Kidney epithelial cell (primary cell): ENCODE data around the gene ECM1. TPM values are rescaled to one million over a fixed set of nuclear protein-coding genes. Genes with fewer than 3 reads are reported as not detected.

Source experiments
- DNase-seq: peaks from one replicate; pipeline ENCODE4 v3.0.0-alpha.2; 2010; ENCODE audit warnings: low read depth
- H3K27me3 ChIP-seq: 2 replicates; pipeline ENCODE4 v1.6.0; 2011; ENCODE audit warnings: low read length; ENCODE audit not compliant: control insufficient read depth, insufficient read depth
- H3K36me3 ChIP-seq: 2 replicates; pipeline ENCODE4 v1.5.1; 2011; ENCODE audit warnings: low read length; ENCODE audit not compliant: control insufficient read depth, insufficient read depth
- H3K4me3 ChIP-seq: 2 replicates; pipeline ENCODE4 v1.5.1; 2011; ENCODE audit warnings: low read depth, mild to moderate bottlenecking, control low read depth, low read length
- CTCF ChIP-seq: IDR thresholded peaks from 2 replicates; pipeline ENCODE4 v1.5.1; 2011; ENCODE audit warnings: mild to moderate bottlenecking, moderate library complexity, low read length, control low read depth, inconsistent platforms; ENCODE audit not compliant: insufficient read depth, poor library complexity, severe bottlenecking
- total RNA-seq: library from RNA; depleted of rRNA; stranded (reverse); fragments of >200 nt; gene quantifications from 2 replicates; pipeline ENCODE4 v1.2.3, GENCODE V29; 2015

The ECM1 gene
- total RNA-seq: 5.4 and 6.0 TPM in 2 replicates

DNA sequence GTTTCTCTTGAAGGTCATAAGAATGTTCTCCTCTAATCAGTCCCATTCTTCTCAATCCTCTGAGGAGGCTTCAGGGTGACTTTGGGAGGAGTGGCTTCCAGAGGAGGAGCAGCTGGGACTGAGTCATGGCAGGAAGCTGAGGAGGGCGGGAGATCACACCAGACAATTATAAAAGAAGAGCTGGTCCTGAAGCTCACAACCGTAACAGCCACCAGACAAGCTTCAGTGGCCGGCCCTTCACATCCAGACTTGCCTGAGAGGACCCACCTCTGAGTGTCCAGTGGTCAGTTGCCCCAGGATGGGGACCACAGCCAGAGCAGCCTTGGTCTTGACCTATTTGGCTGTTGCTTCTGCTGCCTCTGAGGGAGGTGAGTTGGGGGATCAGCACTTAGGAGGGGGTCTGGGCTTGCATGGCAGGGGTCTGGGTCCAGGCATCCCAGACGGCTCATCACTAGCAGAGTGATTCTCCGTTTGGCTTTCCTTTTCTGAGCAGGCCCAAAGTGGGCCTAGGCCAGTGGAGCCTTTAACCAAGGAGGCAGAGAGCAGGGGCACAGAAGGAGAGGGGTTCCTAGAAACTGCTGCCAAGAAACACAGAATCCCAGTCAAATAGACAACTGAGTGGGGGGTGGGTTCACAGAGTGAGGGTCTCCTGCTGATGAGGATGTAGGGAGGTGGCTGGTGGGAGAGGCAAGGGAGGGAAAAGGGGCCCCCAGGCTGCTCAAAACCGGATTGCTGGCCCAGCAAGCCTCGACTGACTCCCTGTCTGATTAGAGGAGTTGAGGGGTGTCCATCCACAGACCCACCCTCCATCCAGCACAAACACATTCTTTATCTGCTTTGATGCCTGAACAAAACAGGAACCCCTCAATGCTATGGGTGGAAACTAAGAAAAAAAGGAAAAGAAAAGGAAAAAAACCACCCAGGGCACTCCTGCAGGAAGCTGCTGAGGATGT is at the start of gene ECM1:
ECM1 (plus strand) TSS at position 198 of the 953 bp plus-strand sequence; CDS start at position 299, 101 bp downstream.
- Histone ChIP-seq H3K36me3 (no peaks in the 10 kb centered on the region), H3K27me3 (no peaks in the 10 kb centered on the region), H3K4me3 (no peak within 1 kb of the TSS)
- DNase-seq: peak; percentile 39
- TF ChIP-seq CTCF: no peak

- DNase-seq: peak; percentile 26
Measured at GRCh38 chr1:150464422-150464826, 43.5 kb upstream of the ECM1 start.

DNA sequence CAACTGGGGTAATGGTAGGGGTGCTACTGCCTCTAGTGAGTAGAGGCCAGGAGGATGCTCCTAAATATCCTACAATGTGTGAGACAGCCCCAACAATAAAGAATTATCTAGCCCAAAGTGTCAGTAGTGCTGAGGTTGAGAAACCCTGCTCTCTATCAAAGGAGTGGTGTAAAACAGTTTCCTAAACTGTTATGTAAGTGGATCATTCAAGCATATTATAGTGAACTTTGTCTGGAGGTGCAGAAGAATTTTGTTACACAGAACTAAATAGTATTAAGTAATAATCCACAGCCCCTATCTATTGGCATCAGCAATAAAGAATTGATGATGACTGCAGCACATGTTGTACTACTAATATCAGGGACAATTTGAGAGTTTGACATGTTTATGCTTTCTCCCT is 40.9 kb upstream of the ECM1 start:
- Histone ChIP-seq H3K36me3 (peaks cover 2% of the 10 kb centered on the region), H3K27me3 (no peaks in the 10 kb centered on the region), H3K4me3 (no peak overlapping the region)
- DNase-seq: no peak
- no peak for TF ChIP-seq CTCF

More at GRCh38 chr1:150464422-150464826, 43.5 kb upstream of the ECM1 start:
- Histone ChIP-seq H3K4me3 (no peak overlapping the region), H3K27me3 (no peaks in the 10 kb centered on the region), H3K36me3 (no peaks in the 10 kb centered on the region)
- TF ChIP-seq CTCF: peak; percentile 76

DNA sequence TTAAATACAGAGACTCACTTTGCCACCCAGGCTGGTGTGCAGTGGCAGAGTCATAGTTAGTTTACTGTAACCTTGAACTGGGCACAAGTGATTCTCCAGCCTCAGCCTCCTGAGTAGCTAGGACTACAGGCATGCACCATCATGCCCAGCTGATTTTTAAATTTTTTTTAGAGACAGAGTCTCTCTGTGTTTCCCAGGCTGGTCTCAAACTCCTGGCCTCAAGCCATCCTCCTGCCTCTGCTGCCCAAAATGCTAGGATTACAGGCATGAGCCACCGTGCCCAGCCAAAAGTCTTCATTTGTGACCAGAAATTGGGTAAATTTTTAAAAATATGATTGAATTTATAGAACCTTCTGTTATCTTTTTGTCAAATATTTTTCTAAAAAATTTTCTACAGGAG is 38.6 kb upstream of the ECM1 start:
- DNase-seq: no peak
- H3K36me3 ChIP-seq: peaks cover 5% of the 10 kb centered on the region

GRCh38 chr1:150472601-150473200 is 35.2 kb upstream of the ECM1 start:
- no peak for DNase-seq
- no peak for TF ChIP-seq CTCF
- H3K36me3 ChIP-seq: peaks cover 5% of the 10 kb centered on the region
- no peaks in the 10 kb centered on the region for H3K27me3 ChIP-seq
- no peak overlapping the region for H3K4me3 ChIP-seq

More for the DNA sequence above, 38.6 kb upstream of the ECM1 start:
- Histone ChIP-seq H3K4me3 (no peak overlapping the region), H3K27me3 (no peaks in the 10 kb centered on the region)
- no peak for TF ChIP-seq CTCF
